SK-N-SH (cell line): ENCODE data around the gene NHERF2. TPM values are rescaled to one million over a fixed set of nuclear protein-coding genes. Genes with fewer than 3 reads are reported as not detected.

ENCODE experiments used
- CTCF ChIA-PET: fragments of 300-600, 350-600 bp; formaldehyde crosslinking; extraction: SDS; loops from one replicate; lab custom pipeline; 2021; lab: Yijun Ruan, JAX
- POLR2A ChIA-PET: fragments of 350-600 bp; sonication (Branson Sonifier 250); formaldehyde crosslinking; extraction: SDS; loops from one replicate; lab custom pipeline; 2020; ENCODE audit warnings: antibody characterized with exemption, inconsistent platforms; lab: Yijun Ruan, JAX
- DNase-seq: peaks from one replicate; pipeline ENCODE4 v3.0.0; 2012
- H2AFZ ChIP-seq: fragments of 200-600 bp; sonication (generic); 2 replicates; pipeline ENCODE4 v1.8.1; 2016; ENCODE audit warnings: antibody characterized with exemption, mild to moderate bottlenecking, low read depth
- H3F3A ChIP-seq: fragments of 200-600 bp; sonication (generic); replicated peaks from 2 replicates; pipeline ENCODE3; 2016; ENCODE audit warnings: antibody characterized with exemption, mild to moderate bottlenecking; ENCODE audit not compliant: insufficient read depth
- H3K27ac ChIP-seq, 2 experiments: fragments of 200-500 bp in 1 of 2; fragments of 200-600 bp in 1 of 2; sonication (Bioruptor generic) in 1 of 2; sonication (generic), shearing (Covaris generic) in 1 of 2; 2 replicates each; pipeline versions ENCODE4 v1.5.1 to v1.6.1; 2014 to 2016; ENCODE audit warnings: low read depth in 2 of 2, inconsistent platforms in 1 of 2, low read length in 1 of 2, mild to moderate bottlenecking in 1 of 2, mixed read lengths in 1 of 2
- H3K27me3 ChIP-seq: fragments of 200-600 bp; sonication (generic), shearing (Covaris generic); 2 replicates; pipeline ENCODE4 v1.6.1; 2016; ENCODE audit warnings: mixed run types; ENCODE audit not compliant: insufficient read depth
- H3K36me3 ChIP-seq, 2 experiments: fragments of 200-500 bp in 1 of 2; fragments of 200-600 bp in 1 of 2; sonication (Bioruptor generic) in 1 of 2; sonication (generic) in 1 of 2; replicated peaks in 1 of 2; 2 replicates each; pipeline versions ENCODE3 to v1.5.1; 2014 to 2016; ENCODE audit warnings: low read length in 1 of 2, mild to moderate bottlenecking in 1 of 2; ENCODE audit not compliant: insufficient read depth in 2 of 2, control insufficient read depth in 1 of 2
- H3K4me1 ChIP-seq, 2 experiments: fragments of 200-500 bp in 1 of 2; fragments of 200-600 bp in 1 of 2; sonication (Bioruptor generic) in 1 of 2; sonication (generic), shearing (Covaris generic) in 1 of 2; 2 replicates each; pipeline versions ENCODE4 v1.5.1 to v1.6.1; 2014 to 2016; ENCODE audit warnings: low read depth in 1 of 2, low read length in 1 of 2, mixed run types in 1 of 2; ENCODE audit not compliant: insufficient read depth in 2 of 2, control insufficient read depth in 1 of 2
- H3K4me2 ChIP-seq: fragments of 200-600 bp; sonication (generic), shearing (Covaris generic); 2 replicates; pipeline ENCODE4 v1.6.1; 2017; ENCODE audit warnings: mixed run types
- H3K4me3 ChIP-seq, 2 experiments: fragments of 200-500 bp in 1 of 2; fragments of 200-600 bp in 1 of 2; sonication (Bioruptor generic) in 1 of 2; sonication (generic), shearing (Covaris generic) in 1 of 2; 2 replicates each; pipeline versions ENCODE4 v1.5.1 to v1.8.1; 2014 to 2016; ENCODE audit warnings: low read depth in 2 of 2, inconsistent platforms in 1 of 2, low read length in 1 of 2, mild to moderate bottlenecking in 1 of 2, mixed read lengths in 1 of 2, moderate library complexity in 1 of 2
- H3K79me2 ChIP-seq: fragments of 200-600 bp; sonication (generic); 2 replicates; pipeline ENCODE4 v1.8.1; 2017; ENCODE audit warnings: mild to moderate bottlenecking; ENCODE audit not compliant: insufficient read depth
- H3K9ac ChIP-seq: fragments of 200-600 bp; sonication (generic); 2 replicates; pipeline ENCODE4 v1.6.1; 2017; ENCODE audit warnings: mixed run types
- H3K9me2 ChIP-seq: fragments of 200-600 bp; sonication (generic); 2 replicates; pipeline ENCODE4 v1.6.1; 2017; ENCODE audit warnings: mixed run types
- H3K9me3 ChIP-seq: fragments of 200-600 bp; sonication (generic); 2 replicates; pipeline ENCODE4 v1.6.1; 2017; ENCODE audit warnings: mixed run types, mild to moderate bottlenecking, moderate library complexity
- H4K20me1 ChIP-seq: fragments of 200-600 bp; sonication (generic); 2 replicates; pipeline ENCODE4 v1.6.1; 2017; ENCODE audit warnings: mild to moderate bottlenecking, mixed run types; ENCODE audit not compliant: insufficient read depth
- CHD2 ChIP-seq: fragments of 150-350 bp; IDR thresholded peaks from 2 replicates; pipeline ENCODE4 v1.6.1; 2018; ENCODE audit warnings: low read length; ENCODE audit not compliant: partially characterized antibody
- CTCF ChIP-seq: fragments of 200-600 bp; sonication (generic); IDR thresholded peaks from 2 replicates; pipeline ENCODE4 v1.6.1; 2017; ENCODE audit warnings: antibody characterized with exemption, mild to moderate bottlenecking, moderate library complexity
- ELF1 ChIP-seq: IDR thresholded peaks from 2 replicates; pipeline ENCODE4 v1.4.0; 2012
- EZH2phosphoT487 ChIP-seq: fragments of 200-600 bp; sonication (generic); IDR thresholded peaks from 2 replicates; pipeline ENCODE4 v1.6.1; 2017; ENCODE audit warnings: low read depth, mixed run types, mild to moderate bottlenecking, antibody characterized with exemption, moderate library complexity, borderline replicate concordance
- FOSL2 ChIP-seq: IDR thresholded peaks from 2 replicates; pipeline ENCODE4 v1.4.0; 2012; ENCODE audit warnings: low read depth, mild to moderate bottlenecking, moderate library complexity, borderline replicate concordance
- FOXM1 ChIP-seq: IDR thresholded peaks from 2 replicates; pipeline ENCODE4 v1.4.0; 2012; ENCODE audit warnings: low read depth, mild to moderate bottlenecking
- GABPA ChIP-seq: IDR thresholded peaks from 2 replicates; pipeline ENCODE4 v1.4.0; 2012; ENCODE audit warnings: low read depth, mild to moderate bottlenecking
- GATA2 ChIP-seq: sonication (generic); formaldehyde crosslinking; IDR thresholded peaks from 2 replicates; pipeline ENCODE4 v1.5.0; 2020; ENCODE audit warnings: mild to moderate bottlenecking, missing genetic modification reagents
- JUND ChIP-seq: IDR thresholded peaks from 2 replicates; pipeline ENCODE4 v1.4.0; 2012
- MEF2A ChIP-seq: IDR thresholded peaks from 2 replicates; pipeline ENCODE4 v1.4.0; 2012; ENCODE audit warnings: low read depth, borderline replicate concordance
- NFIC ChIP-seq: IDR thresholded peaks from 2 replicates; pipeline ENCODE4 v1.4.0; 2012; ENCODE audit warnings: borderline replicate concordance
- RCOR1 ChIP-seq: fragments of 150-350 bp; IDR thresholded peaks from 2 replicates; pipeline ENCODE4 v1.6.1; 2017; ENCODE audit warnings: antibody characterized with exemption, low read length
- REST ChIP-seq: IDR thresholded peaks from 2 replicates; pipeline ENCODE4 v1.6.1; 2012; ENCODE audit warnings: mild to moderate bottlenecking, low read depth, low read length, moderate library complexity
- RXRA ChIP-seq: IDR thresholded peaks from 2 replicates; pipeline ENCODE4 v1.4.0; 2012; ENCODE audit warnings: low read depth, mild to moderate bottlenecking, borderline replicate concordance
- SIN3A ChIP-seq: IDR thresholded peaks from 2 replicates; pipeline ENCODE4 v1.6.1; 2012; ENCODE audit warnings: low read depth, mild to moderate bottlenecking, low read length, moderate library complexity, borderline replicate concordance
- SMC3 ChIP-seq: IDR thresholded peaks from 2 replicates; pipeline ENCODE4 v1.6.1; 2012; ENCODE audit warnings: low read depth, low read length, improper control_type of control experiment
- TAF1 ChIP-seq: IDR thresholded peaks from 2 replicates; pipeline ENCODE4 v1.6.1; 2012; ENCODE audit warnings: low read depth, mild to moderate bottlenecking, low read length, moderate library complexity, borderline replicate concordance
- TCF12 ChIP-seq: IDR thresholded peaks from 2 replicates; pipeline ENCODE4 v1.4.0; 2012
- TEAD4 ChIP-seq: IDR thresholded peaks from 2 replicates; pipeline ENCODE4 v1.4.0; 2012; ENCODE audit warnings: mild to moderate bottlenecking, borderline replicate concordance; ENCODE audit not compliant: insufficient read depth
- USF1 ChIP-seq: IDR thresholded peaks from 2 replicates; pipeline ENCODE4 v1.4.0; 2012; ENCODE audit warnings: low read depth, borderline replicate concordance
- WGBS: methylation state at CpG from one replicate; pipeline ENCODE4 v1.1.6; 2017; ENCODE audit warnings: low lambda C conversion rate; 5-methylcytosine and 5-hydroxymethylcytosine counted together
- polyA plus RNA-seq, 3 experiments: library from polyadenylated mRNA; depleted of rRNA; stranded (reverse); fragments of >200 nt; gene quantifications; 2 replicates each; pipeline ENCODE4 v1.2.3, GENCODE V29; 2012

The NHERF2 gene
- polyA plus RNA-seq, 1 of the 3 experiments (the other 2 are of a cell fraction), result 53.8 TPM

- H3K27ac ChIP-seq, result no peak overlapping the region
- H3K27me3 ChIP-seq, result no peaks in the 10 kb centered on the region
- no peaks in the 10 kb centered on the region for H3K9me3 ChIP-seq
- peaks cover 4% of the 10 kb centered on the region for H3F3A ChIP-seq
- no peaks in the 10 kb centered on the region for H4K20me1 ChIP-seq
- H3K4me2 ChIP-seq, result no peak overlapping the region
- POLR2A ChIA-PET, result interaction anchor here (1.0 to 1.7 kb wide), 2 partner anchors 14 to 32 kb away, joined by 4 to 5 read pairs; partner anchors contain the start of genes NTHL1 and TSC2
- no peaks in the 10 kb centered on the region for H3K4me1 ChIP-seq
- no peaks in the 10 kb centered on the region for H3K79me2 ChIP-seq
- H3K4me3 ChIP-seq, result no peak overlapping the region
- H3K9ac ChIP-seq, result no peak overlapping the region
- DNase-seq, result no peak
- peaks cover 5 to 83% of the 10 kb centered on the region in 2 experiments for H3K36me3 ChIP-seq
- CTCF ChIA-PET, result interaction anchor here (0.8 to 3.1 kb wide), 2 partner anchors 14 kb away, joined by 3 to 10 read pairs; no protein-coding TSS in a partner anchor
- H3K9me2 ChIP-seq, result no peaks in the 10 kb centered on the region
- H2AFZ ChIP-seq, result no peak overlapping the region
- 93% methylated on average over 15 of the region's 30 CpGs for WGBS
- TF ChIP-seq CTCF (no peak), JUND (no peak), FOXM1 (no peak), EZH2phosphoT487 (no peak)
- TF ChIP-seq, all 33 proteins: peak for 0
Observed at GRCh38 chr16:2079311-2079800, 52.7 kb downstream of the NHERF2 start.

GRCh38 chr16:2079991-2080390 lies 53.3 kb downstream of the NHERF2 start:
- H3F3A ChIP-seq, result peaks cover 4% of the 10 kb centered on the region
- H3K4me2 ChIP-seq, result no peak overlapping the region
- H3K36me3 ChIP-seq, result peaks cover 0 to 86% of the 10 kb centered on the region in 2 experiments
- no peak overlapping the region for H2AFZ ChIP-seq
- POLR2A ChIA-PET, result interaction anchor here (1.7 kb wide), 1 partner anchor 14 kb away, joined by 4 read pairs; no protein-coding TSS in a partner anchor
- no peak for DNase-seq
- no peak overlapping the region for H3K9ac ChIP-seq
- H3K4me1 ChIP-seq, result no peaks in the 10 kb centered on the region
- CTCF ChIA-PET, result interaction anchor here (3.1 kb wide), 1 partner anchor 15 kb away, joined by 10 read pairs; no protein-coding TSS in a partner anchor
- H3K79me2 ChIP-seq, result no peaks in the 10 kb centered on the region
- H3K27me3 ChIP-seq, result no peaks in the 10 kb centered on the region
- 93% methylated on average over 11 of the region's 16 CpGs for WGBS
- H4K20me1 ChIP-seq, result no peaks in the 10 kb centered on the region
- H3K9me2 ChIP-seq, result no peaks in the 10 kb centered on the region
- no peak overlapping the region for H3K4me3 ChIP-seq
- no peaks in the 10 kb centered on the region for H3K9me3 ChIP-seq
- H3K27ac ChIP-seq, result no peak overlapping the region
- TF ChIP-seq FOSL2, result no peak
- no peak for TF ChIP-seq REST
- no peak for TF ChIP-seq TCF12
- no peak for TF ChIP-seq NFIC
- no peak for TF ChIP-seq RXRA
- TF ChIP-seq TEAD4, result no peak
- TF ChIP-seq TAF1, result no peak
- no peak for TF ChIP-seq ELF1
- no peak for TF ChIP-seq FOXM1
- no peak for TF ChIP-seq RCOR1
- TF ChIP-seq CHD2, result no peak
- TF ChIP-seq SMC3, result no peak
- no peak for TF ChIP-seq GABPA
- TF ChIP-seq USF1, result no peak
- no peak for TF ChIP-seq MEF2A
- no peak for TF ChIP-seq GATA2
- TF ChIP-seq SIN3A, result no peak
- TF ChIP-seq CTCF, result no peak
